GM08714 (cell line): ENCODE data around the gene PHF13.
"Not testable (repeated sequence)": the region's sequence is repeated elsewhere in the genome, so short reads cannot be mapped to it uniquely, and the experiment has no call there.

Experiments
- H3K4me3 ChIP-seq: fragments of 200-500 bp; sonication (Bioruptor generic); 2 replicates; pipeline ENCODE4 v1.5.1; 2014; ENCODE audit warnings: mild to moderate bottlenecking, low read length, inconsistent platforms
- ZNF274 ChIP-seq: IDR thresholded peaks from 2 replicates; pipeline ENCODE4 v1.6.1; 2012; ENCODE audit warnings: mild to moderate bottlenecking, low read depth, low read length

The PHF13 gene

DNA sequence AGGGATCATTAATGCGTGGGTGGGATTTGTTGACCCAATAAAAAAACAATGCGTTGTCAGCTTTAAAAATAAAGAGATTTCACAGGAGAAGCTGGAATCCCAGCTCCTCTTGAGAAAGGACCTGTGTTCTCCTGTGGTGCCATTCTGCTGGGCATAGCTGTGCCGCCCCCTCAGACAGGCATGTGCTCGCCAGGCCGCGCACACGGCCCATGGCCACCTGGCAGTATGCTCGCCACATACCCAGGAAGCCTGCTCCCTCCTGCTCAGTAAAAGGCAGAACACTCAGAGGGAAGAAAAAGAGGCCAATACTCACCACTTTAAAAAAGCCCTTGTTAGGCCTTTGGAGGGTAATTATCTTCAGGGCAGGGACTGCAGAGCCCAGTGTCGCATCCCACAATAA, 24.2 kb downstream of the PHF13 start:
- no peak overlapping the region for H3K4me3 ChIP-seq

DNA sequence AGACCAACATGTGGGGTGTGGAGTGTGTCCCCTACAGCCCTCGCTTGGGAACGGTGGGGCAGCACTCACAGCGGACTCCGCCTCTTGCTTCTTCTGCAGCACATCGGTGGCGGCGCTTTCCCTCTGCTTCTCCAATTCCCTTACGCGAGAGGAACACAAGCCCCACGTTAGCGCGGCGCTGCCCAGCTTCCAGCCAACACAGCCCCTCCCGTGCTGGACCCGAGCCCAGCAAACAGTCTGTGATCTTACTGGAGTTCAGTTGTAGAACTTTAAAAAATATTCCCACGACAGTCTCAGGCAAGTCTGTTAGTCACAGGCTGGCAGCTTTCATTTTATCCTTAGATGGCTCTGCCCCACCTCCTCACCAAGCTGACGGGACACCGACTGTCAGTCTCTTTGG, 24.7 kb downstream of the PHF13 start:
- no peak for TF ChIP-seq ZNF274
- no peak overlapping the region for H3K4me3 ChIP-seq

More for the DNA sequence above, 24.2 kb downstream of the PHF13 start:
- TF ChIP-seq ZNF274 = no peak

DNA sequence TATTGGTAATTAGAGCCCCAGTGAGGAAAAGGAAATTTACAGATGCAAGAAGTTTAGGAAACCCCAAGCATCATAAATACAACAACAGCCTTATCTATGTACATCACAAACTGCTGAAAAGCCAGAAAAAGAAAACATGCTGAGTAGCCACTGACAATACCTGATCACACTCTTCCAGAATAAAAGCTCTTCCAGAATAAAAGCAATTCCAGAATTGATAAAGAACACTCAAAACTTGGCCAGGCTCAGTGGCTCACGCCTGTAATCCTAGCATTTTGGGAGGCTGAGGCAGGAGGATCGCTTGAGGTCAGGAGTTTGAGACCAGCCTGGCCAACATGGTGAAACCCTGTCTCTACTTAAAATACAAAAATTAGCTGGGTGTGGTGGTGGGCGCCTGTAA, 27.3 kb downstream of the PHF13 start:
- not testable (repeated sequence) for H3K4me3 ChIP-seq

DNA sequence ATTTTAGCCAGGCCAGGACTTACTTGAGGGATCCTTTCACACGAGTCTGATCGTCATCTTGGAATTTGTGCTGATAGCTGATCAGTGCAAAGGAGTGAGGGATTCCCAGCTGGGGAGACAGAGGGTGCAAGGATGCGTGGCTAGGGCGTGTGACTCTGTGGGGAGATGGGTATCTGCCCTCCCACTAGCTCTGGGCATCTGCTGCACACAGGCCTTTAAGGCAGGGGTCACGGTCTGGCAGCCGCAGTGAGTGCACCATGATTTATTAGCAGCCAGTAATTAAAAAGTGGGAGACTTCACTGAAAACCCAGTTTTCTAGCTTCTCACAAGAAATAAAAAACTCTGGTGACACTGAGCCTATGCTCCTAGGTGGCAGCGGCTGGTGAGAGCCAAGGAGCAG, 31.5 kb downstream of the PHF13 start:
- H3K4me3 ChIP-seq = no peak overlapping the region
- no peak for TF ChIP-seq ZNF274

DNA sequence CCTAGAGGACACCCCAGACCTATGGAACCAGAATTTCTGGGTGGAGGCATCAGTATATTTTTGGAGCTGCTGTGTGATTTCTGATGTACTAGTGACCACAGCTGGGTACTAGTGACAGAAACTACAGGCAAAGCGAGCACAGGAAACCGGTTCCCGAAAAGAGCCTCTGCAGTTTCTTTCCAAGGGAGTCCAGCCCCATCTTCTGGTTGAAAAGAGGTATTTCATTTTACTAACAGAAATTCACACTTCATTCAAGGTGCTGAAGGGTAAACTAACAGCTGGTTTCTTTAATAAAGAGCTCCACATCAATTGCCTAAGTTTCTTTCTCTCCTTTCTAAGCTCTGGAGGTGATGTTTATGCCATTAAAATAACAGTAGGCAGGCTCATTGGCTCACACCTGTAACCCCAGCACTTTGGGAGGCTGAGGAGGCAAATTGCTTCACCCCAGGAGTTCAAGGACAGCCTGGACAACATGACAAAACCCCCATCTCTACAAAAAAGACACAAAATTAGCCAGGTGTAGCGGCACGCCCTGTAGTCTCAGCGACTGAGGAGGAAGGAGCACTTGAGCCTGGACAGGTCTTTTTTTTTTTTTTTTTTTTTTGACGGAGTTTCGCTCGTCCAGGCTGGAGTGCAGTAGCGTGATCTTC, 33.1 kb downstream of the PHF13 start:
- TF ChIP-seq ZNF274 = no peak

DNA sequence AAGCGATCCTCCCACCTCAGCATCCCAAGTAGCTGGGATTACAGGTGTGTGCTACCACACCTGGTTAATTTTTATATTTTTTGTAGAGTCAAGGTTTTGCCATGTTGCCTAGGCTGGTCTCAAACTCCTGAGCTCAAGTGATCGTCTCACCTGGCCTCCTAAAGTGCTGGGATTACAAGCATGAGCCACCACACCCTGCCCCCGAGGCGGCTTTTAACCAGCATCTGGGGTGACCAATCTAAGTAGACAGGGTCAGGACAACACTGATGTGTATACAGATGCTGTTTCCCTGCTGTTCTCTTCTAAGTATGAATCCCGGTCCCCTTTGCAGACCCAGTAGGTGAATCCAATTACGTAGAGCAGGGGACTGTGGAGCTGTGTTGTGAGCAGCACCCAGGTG, 35.0 kb downstream of the PHF13 start:
- no peak overlapping the region for H3K4me3 ChIP-seq
- no peak for TF ChIP-seq ZNF274

More for the DNA sequence above, 33.1 kb downstream of the PHF13 start:
- H3K4me3 ChIP-seq = no peak overlapping the region

DNA sequence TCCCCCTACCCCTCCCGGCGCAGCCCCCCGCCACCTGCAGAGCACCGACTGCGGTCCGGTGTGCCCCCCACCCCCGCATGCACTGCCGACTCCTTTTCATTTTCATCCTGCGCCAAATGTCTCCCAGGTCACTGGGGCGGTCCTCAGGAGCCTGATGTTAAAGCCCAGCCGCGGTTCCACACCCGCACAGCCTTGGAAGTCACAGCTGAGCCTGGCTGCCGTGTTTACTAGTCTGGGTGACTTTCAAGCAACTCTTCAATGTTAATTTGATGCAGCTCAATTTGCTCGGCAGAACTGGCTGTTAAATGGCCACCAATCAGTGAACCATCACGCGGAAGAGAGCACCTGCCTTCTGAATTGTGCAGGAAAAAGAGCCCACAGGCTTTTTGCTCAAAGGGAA, 38.4 kb downstream of the PHF13 start:
- no peak for TF ChIP-seq ZNF274
- no peak overlapping the region for H3K4me3 ChIP-seq

DNA sequence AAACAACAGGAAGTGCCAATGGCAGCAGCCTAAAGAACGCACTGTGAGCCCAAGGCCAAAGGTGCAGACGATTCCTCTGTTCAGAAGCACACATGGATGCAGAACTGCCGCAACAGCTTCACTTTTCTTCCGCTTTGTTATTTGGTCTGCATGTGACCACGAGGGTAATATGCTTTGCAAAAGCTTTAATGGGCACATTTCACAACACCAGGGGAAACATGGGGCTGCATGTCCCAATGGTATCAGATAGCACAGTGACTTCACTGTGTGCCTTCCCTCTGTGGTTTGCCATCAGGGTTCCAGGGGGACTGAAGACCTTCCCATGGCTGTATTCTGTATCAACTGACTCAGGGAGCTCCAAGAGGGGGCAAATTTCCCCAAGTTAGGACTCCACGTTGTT, 39.5 kb downstream of the PHF13 start:
- TF ChIP-seq ZNF274 = no peak
- H3K4me3 ChIP-seq = no peak overlapping the region

DNA sequence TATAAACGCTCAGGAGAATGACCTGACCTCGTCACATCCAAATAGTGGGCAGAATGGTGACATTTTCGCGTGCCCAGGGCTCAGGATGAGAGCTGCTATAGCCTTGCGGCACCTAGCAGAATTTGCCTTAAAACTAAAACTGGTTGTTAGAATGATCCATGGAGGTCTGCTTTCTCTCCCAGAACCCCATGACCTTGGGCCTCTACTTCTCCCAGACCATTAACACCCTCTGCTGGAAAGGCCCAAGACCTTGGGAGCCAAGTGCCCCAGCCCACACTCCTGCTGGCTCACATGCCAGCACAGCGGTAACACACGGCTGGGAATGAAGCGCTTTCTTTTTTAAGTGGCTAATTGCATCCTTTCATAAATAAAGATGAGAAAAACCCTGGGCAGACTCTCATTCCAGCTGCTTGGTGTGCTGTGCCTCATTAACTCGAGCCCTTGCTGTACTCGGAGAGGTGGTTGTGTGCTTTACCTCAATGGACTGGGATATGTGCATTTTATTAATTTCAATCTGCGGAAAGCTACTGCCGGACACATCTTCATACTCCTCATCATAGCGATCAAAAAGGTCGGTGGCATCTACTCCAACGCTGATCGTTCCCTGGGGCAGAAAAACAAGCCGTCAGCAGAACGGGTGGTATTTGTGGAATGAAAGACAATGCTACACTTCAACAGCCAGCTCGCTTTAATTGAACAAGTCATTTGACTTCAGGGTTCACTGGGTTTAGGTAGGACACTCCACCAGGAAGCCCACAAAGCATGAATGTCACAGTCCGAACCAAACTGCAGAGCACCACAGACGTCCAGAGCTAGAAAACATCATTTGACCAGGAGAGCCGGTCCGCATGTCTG, 40.1 kb downstream of the PHF13 start:
- H3K4me3 ChIP-seq = no peak overlapping the region
- TF ChIP-seq ZNF274 = no peak

DNA sequence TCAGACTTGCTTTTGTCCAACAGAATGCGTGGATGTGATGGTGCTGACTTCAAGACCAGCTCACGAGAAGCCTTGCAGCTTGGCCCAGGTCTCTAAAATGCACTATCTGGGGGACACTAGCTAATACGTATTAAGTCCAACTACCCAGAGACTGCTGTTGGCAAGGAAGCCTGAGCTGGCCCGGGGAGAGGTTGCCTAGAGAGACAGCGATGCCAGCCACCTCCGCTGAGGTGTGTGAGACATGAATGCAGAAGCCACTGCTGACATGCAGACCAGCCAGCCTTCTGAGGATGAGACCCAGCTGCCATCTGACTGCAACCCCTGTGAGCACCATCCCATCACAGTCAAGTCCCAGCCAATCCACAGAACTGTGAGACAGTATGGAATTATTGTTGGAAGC, 43.6 kb downstream of the PHF13 start:
- H3K4me3 ChIP-seq = no peak overlapping the region
- no peak for TF ChIP-seq ZNF274

DNA sequence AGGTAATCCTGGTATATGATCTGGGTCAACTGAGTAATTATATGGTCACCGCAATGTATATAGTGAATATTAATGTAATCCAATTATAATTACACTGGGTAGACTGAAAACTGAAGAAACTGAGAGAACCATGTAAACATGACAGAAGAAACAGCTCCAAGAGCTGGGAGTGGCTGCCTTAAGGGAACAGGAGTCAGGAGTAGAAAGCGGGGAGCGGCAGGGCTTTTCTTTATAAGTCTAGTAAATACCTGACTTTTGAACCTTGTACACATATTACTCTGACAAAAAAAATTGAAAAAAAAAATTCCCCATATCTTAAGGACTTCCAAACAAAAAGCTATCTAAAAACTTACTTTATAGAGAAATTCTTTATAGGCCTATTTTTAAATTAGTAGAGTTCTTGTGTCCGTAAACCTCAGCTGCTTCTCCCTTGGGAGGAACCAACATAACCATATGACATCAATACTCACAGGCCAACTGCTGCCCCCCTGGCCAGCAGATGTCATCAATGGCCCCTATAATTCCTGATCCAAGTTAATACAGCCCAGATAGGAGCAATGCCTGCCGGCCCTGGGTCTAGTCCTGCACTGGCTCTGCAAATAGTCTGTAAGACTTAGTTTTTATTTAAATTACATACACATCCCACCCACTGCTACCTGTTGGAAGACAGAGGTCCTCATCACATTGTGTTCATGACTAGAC, 45.0 kb downstream of the PHF13 start:
- TF ChIP-seq ZNF274 = no peak
- H3K4me3 ChIP-seq = no peak overlapping the region

DNA sequence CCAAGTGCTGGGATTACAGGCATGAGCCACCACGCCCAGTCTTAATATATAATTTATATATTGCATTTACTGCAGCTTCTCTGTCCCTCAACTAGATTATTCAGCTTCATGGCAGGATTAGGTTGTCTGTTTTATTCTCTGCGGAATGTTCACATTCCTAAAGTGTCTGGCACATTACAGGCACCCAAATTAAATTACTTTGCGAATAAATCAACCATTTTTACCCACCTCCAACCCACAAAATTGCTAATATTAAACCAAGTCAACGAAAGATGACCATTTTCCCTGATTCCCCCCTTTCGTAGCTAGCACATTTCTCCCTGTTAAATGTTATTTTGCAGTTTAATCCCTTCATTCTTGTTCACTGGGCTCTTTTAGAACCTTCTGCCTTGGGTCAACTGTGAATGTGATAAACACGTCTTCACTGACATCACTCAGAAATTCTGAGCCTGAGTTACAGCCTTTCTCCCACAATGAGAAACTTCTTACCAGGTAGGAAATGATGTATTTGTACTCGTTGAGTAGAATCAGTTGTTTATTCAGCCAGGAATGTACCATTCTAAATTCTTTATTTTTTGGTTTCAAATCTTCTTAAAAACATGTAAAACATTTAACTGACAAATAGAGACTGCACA, 47.0 kb downstream of the PHF13 start:
- no peak overlapping the region for H3K4me3 ChIP-seq
- no peak for TF ChIP-seq ZNF274

DNA sequence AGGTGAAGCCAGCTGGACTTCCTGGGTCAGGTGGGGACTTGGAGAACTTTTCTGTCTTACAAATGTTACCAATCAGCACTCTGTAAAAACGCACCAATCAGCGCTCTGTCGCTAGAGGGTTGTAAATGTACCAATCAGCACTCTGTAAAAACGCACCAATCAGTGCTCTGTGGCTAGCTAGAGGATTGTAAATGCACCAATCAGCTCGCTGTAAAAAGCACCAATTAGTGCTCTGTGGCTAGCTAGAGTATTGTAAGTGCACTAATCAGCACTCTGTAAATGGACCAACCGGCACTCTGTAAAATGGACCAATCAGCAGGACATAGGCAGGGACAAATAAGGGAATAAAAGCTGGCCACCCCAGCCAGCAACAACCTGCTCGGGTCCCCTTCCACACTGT, 48.9 kb downstream of the PHF13 start:
- H3K4me3 ChIP-seq = not testable (repeated sequence)

DNA sequence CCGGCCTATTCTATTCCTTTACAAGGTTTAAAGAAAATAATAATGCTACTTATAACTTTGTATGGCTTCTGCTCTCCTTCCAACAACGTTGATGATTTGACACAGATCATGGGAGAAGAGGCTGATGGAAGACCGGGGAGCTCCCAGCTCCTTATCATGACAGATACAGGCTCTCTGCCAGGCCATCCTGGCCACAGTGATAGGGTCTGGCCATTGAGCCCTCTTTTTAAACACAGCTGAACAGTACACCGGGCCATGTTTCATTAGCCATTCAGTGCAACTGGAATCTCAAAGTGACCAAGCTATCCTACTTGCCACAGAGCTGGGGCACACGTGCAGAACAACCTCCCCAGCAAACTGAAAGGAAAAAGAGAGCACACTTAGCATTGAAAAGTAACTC, 53.2 kb downstream of the PHF13 start:
- no peak for TF ChIP-seq ZNF274
- H3K4me3 ChIP-seq = no peak overlapping the region
